Astrocyte of the hippocampus (primary cell): ENCODE results near the gene NUP188.

Experiments
- DNase-seq: peaks from one replicate; pipeline ENCODE4 v3.0.0; 2011; ENCODE audit warnings: low read depth, low spot score

Gene NUP188

DNA sequence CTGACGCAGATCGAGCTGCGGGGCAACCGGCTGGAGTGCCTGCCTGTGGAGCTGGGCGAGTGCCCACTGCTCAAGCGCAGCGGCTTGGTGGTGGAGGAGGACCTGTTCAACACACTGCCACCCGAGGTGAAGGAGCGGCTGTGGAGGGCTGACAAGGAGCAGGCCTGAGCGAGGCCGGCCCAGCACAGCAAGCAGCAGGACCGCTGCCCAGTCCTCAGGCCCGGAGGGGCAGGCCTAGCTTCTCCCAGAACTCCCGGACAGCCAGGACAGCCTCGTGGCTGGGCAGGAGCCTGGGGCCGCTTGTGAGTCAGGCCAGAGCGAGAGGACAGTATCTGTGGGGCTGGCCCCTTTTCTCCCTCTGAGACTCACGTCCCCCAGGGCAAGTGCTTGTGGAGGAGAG lies 31.3 kb upstream of the NUP188 start:
- DNase-seq = peak; percentile 36

DNA sequence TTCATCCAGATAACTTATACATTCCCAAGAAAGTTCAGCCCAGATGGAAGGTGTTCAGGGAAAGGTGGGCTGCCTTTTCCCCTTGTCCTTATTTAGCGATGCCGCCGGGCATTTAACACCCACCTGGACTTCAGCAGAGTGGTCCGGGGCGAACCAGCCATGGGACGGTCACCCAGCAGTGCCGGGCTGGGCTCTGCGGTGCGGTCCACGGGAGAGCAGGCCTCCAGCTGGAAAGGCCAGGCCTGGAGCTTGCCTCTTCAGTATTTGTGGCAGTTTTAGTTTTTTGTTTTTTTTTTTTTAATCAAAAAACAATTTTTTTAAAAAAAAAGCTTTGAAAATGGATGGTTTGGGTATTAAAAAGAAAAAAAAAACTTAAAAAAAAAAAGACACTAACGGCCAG lies 30.8 kb upstream of the NUP188 start:
- no peak for DNase-seq

DNA sequence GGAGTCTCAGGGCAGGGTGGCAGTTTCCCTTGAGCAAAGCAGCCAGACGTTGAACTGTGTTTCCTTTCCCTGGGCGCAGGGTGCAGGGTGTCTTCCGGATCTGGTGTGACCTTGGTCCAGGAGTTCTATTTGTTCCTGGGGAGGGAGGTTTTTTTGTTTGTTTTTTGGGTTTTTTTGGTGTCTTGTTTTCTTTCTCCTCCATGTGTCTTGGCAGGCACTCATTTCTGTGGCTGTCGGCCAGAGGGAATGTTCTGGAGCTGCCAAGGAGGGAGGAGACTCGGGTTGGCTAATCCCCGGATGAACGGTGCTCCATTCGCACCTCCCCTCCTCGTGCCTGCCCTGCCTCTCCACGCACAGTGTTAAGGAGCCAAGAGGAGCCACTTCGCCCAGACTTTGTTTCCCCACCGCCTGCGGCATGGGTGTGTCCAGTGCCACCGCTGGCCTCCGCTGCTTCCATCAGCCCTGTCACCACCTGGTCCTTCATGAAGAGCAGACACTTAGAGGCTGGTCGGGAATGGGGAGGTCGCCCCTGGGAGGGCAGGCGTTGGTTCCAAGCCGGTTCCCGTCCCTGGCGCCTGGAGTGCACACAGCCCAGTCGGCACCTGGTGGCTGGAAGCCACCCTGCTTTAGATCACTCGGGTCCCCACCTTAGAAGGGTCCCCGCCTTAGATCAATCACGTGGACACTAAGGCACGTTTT lies 30.2 kb upstream of the NUP188 start:
- DNase-seq = peak; percentile 92

DNA sequence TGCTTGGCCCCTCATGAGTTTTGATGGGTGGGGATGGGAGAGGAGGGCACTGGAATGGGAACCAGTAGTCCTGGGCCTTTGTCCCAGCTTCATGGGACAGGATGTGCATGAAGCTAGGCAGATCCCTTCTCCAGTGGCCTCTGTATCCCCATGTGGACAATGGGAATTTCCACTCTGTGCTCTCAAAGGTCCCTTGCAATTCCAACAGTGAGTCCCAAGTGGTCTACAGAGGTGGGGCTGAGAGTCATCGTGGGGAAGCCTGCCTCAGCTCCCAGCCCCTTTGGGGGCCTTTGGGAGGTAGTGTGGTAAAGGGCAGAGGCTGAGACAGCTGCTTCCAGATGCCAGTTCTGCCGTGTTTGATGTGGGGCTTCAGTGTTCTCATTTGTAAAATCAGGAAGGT lies 28.6 kb upstream of the NUP188 start:
- DNase-seq = no peak

DNA sequence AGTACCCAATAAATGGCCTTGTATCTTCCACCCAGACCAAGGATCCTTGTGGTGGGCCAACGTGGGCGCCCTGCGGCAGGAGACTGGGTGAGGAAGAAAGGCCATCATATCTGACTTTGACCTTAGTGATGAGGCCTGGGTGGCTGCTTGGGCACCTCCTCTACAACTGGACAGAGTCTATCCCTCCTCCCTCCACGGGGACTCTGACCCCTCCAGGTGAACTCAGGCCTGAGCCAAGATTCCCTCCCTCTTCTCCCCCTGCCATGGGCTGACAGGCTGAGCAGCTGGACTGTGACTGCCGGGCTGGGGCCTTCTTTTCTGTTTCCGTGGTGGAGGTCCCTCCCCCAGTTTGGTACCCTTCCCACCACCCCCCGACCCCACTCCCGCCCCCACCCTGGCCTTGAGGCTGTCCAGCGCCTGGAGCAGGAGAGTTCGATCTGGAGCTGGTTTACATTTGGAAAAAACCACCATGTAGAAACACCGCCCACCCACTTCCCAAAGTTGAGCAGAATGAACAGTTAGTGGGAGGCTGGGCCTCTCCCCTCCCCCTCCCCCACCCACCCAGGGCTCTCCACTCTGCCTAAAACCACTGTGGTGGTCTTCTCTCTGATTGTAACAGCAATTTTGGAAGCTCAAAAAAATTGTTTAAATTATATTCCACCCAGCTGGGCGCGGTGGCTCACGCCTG lies 28.0 kb upstream of the NUP188 start:
- DNase-seq = no peak

DNA sequence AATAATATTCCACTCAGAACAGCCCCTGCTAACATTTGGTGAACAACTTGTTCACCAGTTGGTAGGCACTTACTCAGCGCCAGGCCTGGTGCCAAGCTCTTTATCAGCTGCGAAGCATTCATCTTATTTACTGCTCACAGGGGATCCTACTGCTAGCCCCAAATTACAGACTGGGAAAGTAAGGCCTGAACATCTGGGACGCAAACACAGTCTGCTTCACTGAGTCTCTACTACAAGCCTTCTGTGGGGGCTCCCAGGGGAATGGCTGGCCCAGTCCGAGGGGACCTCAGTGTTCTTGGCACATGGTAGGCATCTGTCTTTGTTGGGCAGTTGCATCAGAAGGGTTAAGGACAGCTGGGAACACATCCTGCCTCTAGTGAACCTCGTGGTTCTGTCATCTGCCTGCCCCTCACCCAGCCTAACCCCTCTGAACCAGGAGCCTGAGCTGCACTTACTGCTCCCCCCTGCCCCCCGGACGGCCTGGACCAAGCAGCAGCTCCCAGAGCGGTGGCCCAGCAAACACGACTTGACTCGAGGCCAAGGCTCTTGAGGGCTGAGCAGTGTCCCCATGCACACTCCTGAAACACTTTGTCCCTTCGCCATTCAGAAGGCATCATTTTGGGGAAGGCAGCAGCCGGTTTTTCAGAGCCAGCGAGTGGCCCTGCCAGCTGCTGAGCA lies 27.0 kb upstream of the NUP188 start, which contains the start of gene PHYHD1:
PHYHD1 (plus strand) TSS at position 602 of the 678 bp plus-strand sequence. CDS start 1,342 bp downstream, outside the sequence.
- peak; percentile 70 for DNase-seq

DNA sequence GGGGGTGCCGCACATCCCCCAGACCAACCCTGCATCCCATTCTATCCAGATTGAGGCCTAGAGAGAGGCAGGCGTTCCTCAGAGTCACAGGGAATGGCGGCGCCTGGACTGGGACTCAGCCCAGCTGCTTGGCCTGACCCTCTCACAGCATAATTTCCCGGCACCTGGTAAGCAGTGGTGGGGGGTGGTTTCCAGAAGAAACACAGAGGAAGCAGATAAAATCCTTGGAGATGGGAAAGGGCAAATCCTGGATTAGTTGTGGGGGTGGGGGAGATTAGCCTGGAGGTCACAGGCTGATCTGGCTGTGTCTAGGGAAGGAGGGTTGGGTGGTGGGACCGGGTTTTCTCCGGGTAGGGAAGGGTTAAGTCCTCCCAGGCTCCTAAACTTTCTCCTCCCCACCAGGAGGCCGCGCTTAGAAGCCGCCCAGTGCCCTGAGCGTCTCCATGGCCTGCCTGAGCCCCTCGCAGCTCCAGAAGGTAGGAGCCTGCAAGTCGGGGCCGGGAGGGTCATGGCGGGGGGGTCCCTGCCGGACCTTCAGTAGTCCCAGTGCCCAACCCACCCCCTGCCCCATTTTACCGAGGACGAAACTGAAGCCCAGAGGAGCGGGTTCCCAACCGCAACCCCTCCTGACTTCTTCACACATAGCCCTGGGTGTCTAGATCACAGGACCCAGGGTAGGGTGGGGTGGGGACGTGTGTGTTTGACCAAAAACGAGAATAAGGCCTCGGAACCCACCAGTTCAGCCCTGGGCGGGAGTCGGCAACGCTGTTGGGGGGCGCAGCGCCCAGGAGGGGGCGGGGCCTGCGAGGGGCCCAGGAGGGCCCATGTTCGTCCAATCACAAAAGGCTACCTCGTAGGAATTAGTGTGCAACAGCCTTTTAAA lies 25.4 kb upstream of the NUP188 start:
- peak; percentile 71 for DNase-seq

DNA sequence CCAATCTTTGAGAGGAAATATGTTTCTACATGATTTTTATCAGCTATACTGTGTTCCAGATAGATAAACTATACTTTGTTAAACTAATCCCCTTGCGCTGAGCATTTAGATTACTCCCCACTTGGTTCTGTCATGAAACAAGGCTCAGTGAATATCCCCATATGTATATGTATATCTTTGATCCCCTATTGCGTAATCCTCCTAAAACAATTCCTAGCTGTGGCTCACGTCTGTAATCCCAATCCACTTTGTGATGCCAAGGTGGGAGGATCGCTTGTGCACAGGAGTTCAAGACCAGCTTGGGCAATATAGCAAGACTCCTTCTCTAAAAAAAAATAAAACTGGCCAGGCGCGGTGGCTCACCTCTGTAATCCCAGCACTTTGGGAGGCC lies 24.0 kb upstream of the NUP188 start:
- DNase-seq = no peak

DNA sequence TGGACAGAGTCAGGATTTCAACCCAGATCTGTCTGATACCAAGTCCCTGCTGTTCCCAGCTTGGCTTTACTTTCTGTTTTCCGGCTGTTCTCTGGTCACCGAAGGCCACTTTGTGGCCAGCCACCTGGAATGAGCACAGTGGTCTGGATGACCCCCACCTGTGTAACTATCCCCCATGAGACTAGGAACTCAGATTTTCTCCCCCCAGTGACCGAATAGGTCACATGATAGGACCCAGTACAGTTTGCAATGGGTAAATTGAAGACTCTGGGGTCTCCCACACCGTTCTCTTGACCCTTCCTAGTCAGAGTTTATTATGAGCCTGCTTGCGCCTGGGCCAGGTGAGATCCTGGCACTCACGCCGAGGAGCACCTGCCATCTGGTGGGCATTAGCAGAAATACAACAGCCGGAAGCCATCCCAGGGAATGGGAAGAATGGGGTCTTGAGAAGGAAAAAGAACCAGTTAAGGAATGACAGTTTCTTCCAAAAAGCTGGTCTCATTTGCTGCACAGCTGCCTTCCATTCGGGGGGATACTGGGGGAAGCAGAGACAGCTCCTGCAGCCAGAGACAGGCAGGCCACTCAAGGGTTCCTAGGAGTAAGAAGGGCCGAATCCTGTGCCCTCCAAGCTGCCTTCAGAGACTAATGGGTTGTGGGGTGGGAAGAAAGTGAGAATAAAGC lies 19.6 kb upstream of the NUP188 start:
- peak; percentile 77 for DNase-seq

DNA sequence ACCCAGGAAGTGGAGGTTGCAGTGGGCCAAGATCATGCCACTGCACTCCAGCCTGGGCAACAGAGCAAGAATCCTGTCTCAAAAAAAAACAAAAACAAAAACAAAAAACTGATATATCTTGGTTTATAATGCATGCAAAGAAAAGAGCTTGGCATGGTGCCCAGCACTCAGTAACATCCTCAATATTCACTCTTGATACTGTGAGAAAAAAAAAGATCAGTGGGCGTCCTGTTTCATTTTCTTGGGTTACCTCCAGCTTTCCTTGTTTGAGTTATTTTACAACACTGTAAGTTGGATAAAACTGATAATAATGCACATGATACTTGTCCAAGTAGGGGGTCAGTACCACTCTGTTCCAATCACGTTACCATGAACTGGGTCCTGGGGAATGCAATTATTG lies 18.9 kb upstream of the NUP188 start:
- DNase-seq = no peak

DNA sequence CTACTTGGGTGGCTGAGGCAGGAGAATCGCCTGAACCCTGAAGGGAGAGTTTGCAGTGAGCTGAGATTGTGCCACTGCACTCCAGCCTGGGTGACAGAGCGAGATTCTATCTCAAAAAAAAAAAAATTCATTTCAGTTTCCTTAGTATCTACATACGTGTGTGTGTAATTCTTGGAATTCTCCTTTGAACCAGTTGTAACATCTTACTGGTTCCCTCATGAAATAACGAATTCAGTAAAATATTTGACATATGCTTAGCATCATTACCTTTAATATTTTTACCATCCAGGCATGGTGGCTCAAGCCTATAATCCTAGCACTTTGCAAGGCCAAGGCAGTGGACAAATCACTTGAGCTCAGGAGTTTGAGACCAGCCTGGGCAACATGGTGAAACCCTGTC lies 17.9 kb upstream of the NUP188 start:
- no peak for DNase-seq

DNA sequence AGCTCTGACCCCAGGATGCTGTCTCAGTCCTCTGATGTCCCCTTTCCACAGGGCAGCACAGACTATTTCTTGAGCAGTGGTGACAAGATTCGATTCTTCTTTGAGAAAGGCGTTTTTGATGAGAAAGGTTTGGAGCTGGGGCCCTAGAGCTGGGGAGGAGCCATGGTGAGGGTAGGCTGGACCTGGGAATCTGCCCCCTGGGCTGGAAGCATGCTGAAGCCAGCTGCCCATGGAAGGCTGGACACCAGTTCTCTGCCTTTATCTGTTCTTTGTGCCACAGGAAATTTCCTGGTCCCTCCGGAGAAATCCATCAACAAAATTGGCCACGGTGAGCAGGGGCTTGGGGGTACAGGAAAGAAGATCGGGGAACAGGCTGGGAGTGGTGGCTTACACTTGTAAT lies 13.8 kb upstream of the NUP188 start:
- DNase-seq = no peak

DNA sequence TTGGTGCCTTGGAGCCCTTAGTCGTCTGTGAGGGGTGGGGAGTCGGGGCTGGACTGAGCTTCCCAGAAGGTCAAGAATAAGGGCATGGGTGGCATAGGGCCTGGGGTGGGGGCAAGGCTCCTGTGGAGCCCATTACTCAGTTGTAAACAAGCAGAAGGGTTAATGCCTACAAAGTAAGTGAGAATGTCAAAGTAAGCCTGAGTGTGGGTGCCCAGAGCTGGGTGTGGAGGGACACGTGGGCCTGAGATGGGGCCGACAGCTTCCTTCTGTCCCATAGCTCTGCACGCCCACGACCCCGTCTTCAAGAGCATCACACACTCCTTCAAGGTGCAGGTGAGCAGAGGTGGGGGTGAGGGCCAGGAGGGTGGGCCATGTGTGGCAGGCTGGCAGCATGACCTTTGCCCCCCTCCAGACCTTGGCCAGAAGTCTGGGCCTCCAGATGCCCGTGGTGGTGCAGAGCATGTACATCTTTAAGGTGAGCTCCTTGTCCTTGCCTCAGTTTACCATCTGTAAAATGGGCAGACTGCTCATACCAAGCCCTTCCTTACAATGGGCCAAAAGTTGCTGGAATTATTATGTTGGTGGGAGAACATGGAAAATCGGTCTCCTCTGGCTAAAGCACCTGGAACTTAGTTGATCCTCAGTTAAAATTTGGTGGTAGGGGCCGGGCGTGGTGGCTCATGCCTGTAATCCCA lies 11.2 kb upstream of the NUP188 start:
- no peak for DNase-seq

DNA sequence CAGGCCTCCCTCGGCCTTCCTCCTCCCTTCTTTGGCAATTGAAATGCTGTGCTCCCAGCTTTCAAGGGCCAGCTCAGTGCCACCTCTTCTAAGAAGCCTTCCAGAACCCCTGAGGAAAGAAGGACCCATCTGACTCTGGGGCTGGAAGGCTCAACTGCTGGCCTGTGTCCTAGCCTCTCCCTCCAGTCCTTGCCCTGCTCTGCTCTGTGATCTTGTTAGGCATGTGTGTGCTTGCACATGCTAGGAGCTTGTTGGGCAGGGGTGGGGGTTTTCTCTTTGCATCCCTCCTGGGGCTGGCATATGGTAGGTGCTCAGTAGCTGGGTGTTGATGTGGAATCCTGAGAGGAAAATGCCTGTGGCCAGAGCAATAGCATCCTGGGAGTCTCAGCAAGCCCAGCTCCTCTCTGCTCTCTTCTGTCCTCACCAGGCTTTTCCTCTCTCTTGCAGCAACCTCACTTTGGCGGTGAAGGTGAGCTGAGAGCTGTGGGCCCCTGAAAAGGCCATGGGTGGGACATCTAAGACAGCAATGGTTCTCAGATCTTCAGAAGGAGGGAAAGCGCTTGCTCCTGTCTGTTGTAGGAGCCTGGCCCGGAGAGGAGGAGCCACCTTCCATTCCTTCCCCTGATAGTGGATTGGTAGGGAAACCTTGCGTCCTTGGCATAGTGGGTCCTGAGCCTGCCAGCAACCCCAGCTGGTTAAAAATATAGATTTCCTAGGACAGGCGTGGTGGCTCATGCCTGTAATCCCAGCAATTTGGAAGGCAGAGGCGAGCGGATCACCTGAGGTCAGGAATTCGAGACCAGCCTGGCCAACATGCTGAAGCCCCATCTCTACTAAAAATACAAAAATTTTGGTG lies 10.0 kb upstream of the NUP188 start:
- no peak for DNase-seq

DNA sequence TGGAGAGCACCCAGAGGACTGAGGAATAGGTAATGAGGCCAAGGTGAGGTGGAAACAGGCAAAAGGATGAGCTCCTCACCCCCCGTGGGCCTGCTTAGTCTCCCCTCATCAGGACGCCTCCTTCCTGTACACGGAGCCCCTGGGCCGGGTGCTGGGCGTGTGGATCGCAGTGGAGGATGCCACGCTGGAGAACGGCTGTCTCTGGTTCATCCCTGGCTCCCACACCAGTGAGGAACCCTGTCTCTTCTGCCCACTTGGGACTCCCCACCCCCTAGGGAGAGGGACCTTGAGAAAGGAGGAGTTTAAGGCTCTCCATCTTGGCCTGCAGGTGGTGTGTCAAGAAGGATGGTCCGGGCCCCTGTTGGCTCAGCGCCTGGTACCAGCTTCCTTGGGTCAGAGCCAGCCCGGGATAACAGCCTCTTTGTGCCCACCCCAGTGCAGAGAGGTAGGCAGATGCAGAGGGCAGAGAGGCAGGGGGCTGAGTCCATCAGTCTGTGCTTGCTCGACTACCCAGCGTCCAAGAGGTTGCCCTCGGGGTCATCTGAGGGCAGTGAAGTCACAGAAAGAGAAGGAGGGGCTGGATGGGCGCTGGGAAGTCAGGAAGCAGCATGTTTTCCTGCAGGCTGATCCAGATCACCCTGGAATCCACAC lies 7.1 kb upstream of the NUP188 start:
- DNase-seq = no peak

DNA sequence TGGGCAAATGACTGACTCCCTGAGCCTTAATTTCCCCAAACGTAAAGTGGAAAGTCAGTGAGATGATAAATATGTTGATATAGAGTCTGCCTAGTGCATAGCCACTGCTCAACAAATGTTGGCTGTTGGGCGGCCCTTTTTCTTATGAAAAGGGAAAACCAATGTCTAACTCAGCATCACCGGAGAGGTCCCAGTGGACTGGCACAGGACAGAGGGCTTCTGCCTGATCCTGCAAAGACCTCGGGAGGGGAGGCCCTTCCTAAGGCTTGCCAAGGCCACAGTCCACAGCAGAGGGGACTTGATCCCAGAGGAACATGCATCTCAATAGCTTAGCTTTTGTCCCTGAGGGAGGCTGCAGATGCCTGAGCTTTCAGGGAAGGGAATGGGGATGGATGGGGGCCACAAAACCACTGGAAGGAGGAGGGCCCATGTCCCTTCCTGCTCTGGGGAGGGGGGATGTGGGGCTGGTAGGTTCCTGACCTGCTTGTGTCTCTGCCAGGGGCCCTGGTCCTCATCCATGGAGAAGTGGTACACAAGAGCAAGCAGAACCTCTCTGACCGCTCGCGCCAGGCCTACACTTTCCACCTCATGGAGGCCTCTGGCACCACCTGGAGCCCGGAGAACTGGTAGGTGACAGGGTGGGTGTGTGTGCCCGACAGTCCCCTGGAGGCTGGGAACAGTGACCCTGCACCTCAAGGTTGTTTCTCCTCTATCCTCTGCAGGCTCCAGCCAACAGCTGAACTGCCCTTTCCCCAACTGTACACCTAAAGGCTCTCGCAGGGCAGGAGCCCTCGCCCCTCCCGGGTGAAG lies 6.3 kb upstream of the NUP188 start:
- no peak for DNase-seq

DNA sequence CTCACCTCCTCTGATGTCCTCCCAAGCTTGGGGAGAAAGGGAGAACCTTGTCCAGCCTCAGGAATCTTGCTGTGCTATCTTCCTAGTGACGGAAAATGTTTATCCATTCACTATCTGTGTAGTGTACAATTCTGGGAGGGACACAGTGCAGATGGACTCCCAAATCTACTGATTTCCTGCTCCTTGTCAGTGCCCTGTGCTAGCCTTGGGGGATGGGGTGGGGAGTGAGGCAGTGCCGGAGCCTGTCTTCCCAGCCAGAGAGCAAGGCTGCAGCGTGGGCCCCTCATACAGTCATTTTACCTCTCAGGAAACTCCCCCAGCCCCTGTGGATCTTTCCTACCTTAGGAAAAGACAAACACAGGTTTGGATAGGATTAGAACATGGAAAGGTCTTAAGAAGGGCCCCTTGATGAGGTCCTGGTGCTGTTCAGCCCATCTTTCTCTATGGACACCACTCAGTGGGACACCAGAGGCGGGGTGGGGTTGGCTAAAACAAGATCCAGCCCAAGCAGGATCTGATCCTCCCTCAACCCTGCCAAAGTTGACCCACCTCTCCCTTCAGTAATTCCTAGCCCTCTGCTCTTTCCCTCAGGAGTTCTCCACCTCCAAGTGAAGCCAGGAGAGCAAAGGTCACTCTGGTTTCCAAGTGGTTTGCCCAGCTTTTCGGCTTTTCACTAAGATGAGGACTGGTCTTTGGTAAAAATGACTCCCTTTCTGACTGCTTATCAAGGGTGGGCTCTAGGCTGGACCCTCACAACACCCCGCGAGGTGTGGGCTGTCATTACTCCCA lies 3.5 kb upstream of the NUP188 start:
- DNase-seq = no peak
